ENCODE results near the gene MDH1. TPM values are rescaled to one million over a fixed set of nuclear protein-coding genes. Genes with fewer than 3 reads are reported as not detected.

The MDH1 gene
- total RNA-seq, 1 donor from 2014 or later, result 155 TPM

DNA sequence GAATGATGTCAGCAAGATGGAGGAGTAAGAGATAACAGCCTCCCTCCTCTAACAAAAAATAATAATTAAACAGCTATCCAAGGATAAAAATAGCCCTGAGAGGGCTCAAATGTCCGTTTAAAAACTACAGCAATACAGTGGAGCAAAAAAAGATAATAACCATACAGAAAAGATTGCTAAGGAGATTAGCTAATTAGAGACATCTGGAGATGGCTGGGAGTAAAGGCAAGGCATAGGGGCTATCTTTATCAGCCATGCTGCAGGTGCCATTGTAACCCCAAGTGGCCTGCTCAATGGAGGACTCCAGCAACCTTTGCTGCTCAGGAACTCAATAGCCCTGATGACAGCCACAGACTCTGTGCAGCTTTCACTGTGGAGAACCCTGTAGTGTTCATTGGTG, 42.7 kb downstream of the MDH1 start:
- Mint-ChIP-seq H3K27me3 (ENCODE audit: low read depth) (no peaks in the 10 kb centered on the region), H3K4me3 (no peak overlapping the region), H3K9me3 (peaks cover 20% of the 10 kb centered on the region), H3K36me3 (ENCODE audit: low read depth) (peaks cover 14% of the 10 kb centered on the region), H3K27ac (ENCODE audit: unreplicated experiment) (no peak overlapping the region), H3K4me1 (peaks cover 5% of the 10 kb centered on the region)
- TF ChIP-seq, protein P1, sequence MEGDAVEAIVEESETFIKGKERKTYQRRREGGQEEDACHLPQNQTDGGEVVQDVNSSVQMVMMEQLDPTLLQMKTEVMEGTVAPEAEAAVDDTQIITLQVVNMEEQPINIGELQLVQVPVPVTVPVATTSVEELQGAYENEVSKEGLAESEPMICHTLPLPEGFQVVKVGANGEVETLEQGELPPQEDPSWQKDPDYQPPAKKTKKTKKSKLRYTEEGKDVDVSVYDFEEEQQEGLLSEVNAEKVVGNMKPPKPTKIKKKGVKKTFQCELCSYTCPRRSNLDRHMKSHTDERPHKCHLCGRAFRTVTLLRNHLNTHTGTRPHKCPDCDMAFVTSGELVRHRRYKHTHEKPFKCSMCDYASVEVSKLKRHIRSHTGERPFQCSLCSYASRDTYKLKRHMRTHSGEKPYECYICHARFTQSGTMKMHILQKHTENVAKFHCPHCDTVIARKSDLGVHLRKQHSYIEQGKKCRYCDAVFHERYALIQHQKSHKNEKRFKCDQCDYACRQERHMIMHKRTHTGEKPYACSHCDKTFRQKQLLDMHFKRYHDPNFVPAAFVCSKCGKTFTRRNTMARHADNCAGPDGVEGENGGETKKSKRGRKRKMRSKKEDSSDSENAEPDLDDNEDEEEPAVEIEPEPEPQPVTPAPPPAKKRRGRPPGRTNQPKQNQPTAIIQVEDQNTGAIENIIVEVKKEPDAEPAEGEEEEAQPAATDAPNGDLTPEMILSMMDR (conservative IDR thresholded peaks at IDR 0.05), result no peak
- no peak for DNase-seq (ENCODE audit: low read depth, low spot score)

DNA sequence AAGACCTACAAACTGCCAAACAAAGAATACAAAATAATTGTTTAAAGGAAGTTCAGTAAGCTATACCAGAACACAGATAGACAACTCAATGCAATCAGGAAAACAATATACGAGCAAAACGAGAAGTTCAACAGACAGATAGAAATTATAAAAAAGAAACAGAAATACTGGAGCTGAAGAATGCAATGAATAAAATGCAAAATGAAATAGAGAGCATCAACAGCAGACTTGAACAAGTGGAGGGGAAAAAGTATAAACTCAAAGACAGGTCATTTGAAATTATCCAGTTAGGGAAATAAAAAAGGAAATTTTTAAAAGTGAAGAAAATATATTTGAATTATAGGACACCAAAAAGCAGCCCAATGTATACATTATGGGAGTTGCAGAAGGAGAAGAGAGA, 43.6 kb downstream of the MDH1 start:
- Mint-ChIP-seq H3K27me3 (ENCODE audit: low read depth) (no peaks in the 10 kb centered on the region), H3K9me3 (peaks cover 24% of the 10 kb centered on the region), H3K27ac (ENCODE audit: unreplicated experiment) (no peak overlapping the region), H3K36me3 (ENCODE audit: low read depth) (peaks cover 13% of the 10 kb centered on the region), H3K4me1 (peaks cover 5% of the 10 kb centered on the region), H3K4me3 (no peak overlapping the region)
- DNase-seq (ENCODE audit: low read depth, low spot score), result no peak
- TF ChIP-seq, protein P1 (conservative IDR thresholded peaks at IDR 0.05), result no peak

DNA sequence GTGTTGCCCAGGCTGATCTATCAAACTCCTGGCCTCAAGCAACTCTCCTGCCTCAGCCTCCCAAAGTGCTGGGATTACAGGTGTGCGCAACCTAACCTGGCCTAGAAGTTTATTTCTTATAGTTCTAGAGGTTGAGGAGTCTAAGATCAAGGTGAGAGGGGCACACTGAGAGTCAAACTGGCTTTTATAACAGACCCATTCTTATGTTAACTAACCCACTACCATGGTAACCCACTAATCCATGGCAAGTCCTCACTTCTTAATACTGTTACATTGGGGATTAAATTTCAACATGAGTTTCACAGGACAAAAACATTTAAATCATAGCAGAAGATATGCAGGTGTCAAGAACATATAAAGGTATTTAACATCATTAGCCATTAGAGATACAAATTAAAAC, 50.6 kb downstream of the MDH1 start:
- Mint-ChIP-seq H3K9me3 (peaks cover 13% of the 10 kb centered on the region), H3K4me3 (no peak overlapping the region), H3K4me1 (peaks cover 5% of the 10 kb centered on the region), H3K36me3 (ENCODE audit: low read depth) (peaks cover 4% of the 10 kb centered on the region), H3K27me3 (ENCODE audit: low read depth) (peaks cover 2% of the 10 kb centered on the region), H3K27ac (ENCODE audit: unreplicated experiment) (no peak overlapping the region)
- DNase-seq (ENCODE audit: low read depth, low spot score), result no peak
- TF ChIP-seq, protein P1 (conservative IDR thresholded peaks at IDR 0.05), result no peak

DNA sequence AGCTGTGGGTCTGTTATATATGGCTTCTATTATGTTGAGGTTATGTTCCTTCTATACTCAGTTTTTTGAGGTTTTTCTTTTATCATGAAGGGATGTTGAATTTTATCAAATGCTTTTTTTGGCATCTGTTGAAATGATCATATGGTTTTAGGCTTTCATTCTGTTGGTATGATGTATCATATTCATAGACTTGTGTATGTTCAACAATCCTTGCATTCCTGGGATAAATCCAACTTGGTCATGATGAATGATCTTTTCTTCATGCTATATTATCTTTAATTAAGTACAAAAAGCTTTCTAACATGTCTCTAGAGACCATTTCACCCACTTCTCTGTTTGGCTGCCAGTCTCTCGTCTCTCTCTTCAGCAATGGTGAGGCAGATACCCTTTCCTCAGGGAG, 54.2 kb downstream of the MDH1 start:
- no peak overlapping the region for H3K27ac Mint-ChIP-seq (ENCODE audit: unreplicated experiment)
- H3K27me3 Mint-ChIP-seq (ENCODE audit: low read depth), result peaks cover 2% of the 10 kb centered on the region
- no peak overlapping the region for H3K4me3 Mint-ChIP-seq
- peaks cover 9% of the 10 kb centered on the region for H3K9me3 Mint-ChIP-seq
- no peaks in the 10 kb centered on the region for H3K36me3 Mint-ChIP-seq (ENCODE audit: low read depth)
- TF ChIP-seq, protein P1 (conservative IDR thresholded peaks at IDR 0.05), result no peak
- H3K4me1 Mint-ChIP-seq, result peaks cover 5% of the 10 kb centered on the region
- no peak for DNase-seq (ENCODE audit: low read depth, low spot score)

DNA sequence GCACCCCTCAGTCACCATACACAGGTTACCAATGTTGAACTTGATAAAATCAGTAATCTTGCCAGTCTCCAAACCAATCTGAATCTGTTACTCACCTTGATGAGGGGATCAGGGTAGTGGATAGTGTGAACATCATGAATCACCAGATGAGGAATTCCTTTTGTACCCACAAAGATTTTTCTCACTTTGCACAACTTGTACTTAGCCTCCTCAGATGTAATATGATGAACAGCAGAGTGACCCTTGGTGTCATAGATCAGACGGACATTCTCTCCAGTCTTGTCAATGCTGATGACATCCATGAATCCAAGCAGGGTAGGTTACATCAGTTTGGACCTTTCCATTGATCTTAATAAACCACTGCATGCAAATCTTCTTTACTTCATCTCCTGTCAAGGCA, 54.7 kb downstream of the MDH1 start:
- Mint-ChIP-seq H3K36me3 (ENCODE audit: low read depth) (no peaks in the 10 kb centered on the region), H3K9me3 (peaks cover 9% of the 10 kb centered on the region)
- TF ChIP-seq, protein P1 (conservative IDR thresholded peaks at IDR 0.05), result no peak

DNA sequence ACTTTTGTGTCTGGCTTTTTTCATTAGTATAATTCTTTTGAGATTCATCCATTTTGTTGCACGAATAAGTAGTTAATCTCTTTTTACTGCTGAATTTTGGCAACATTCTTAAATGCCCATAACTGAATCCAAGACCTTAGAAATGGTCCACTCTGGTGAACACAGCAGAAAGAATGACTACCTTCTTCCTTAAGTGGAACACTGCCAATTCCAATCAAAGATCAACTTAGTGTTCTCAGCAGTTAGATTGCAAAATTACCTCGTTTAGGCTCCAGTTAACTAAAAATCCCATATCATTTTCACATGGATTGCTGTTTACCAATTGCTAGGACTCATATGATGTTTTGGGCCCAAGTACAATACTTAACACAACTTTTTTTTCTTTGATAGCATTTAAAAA, 59.9 kb downstream of the MDH1 start:
- Mint-ChIP-seq H3K9me3 (peaks cover 7% of the 10 kb centered on the region), H3K27me3 (ENCODE audit: low read depth) (no peaks in the 10 kb centered on the region), H3K4me1 (no peaks in the 10 kb centered on the region), H3K36me3 (ENCODE audit: low read depth) (no peaks in the 10 kb centered on the region), H3K27ac (ENCODE audit: unreplicated experiment) (no peak overlapping the region), H3K4me3 (no peak overlapping the region)
- DNase-seq (ENCODE audit: low read depth, low spot score), result no peak
- TF ChIP-seq, protein P1 (conservative IDR thresholded peaks at IDR 0.05), result no peak

More for the DNA sequence above, 54.7 kb downstream of the MDH1 start:
- no peak for DNase-seq (ENCODE audit: low read depth, low spot score)
- H3K27me3 Mint-ChIP-seq (ENCODE audit: low read depth), result peaks cover 2% of the 10 kb centered on the region
- H3K4me1 Mint-ChIP-seq, result peaks cover 5% of the 10 kb centered on the region
- H3K4me3 Mint-ChIP-seq, result no peak overlapping the region
- no peak overlapping the region for H3K27ac Mint-ChIP-seq (ENCODE audit: unreplicated experiment)

Data from neural crest cell (in vitro differentiated cells).